Right lobe of liver (tissue), 6 donors: ENCODE measurements around the gene ANP32B. TPM values are rescaled to one million over a fixed set of nuclear protein-coding genes. Genes with fewer than 3 reads are reported as not detected.

Experiments used
- ATAC-seq, 4 donors: fragments of 200-7000 bp; cut with Tn5 transposase; one replicate each; pipeline ENCODE4 v1.9.1; 2020; ENCODE audit warnings: mild to moderate bottlenecking in 4 of 4, moderate library complexity in 4 of 4
- DNase-seq, 3 donors: peaks; one replicate each; pipeline ENCODE4 v3.0.0-alpha.2; 2020
- H3K27ac ChIP-seq, 3 donors: fragments of 200-600 bp; one replicate each; pipeline ENCODE4 v1.8.0; 2022
- H3K27me3 ChIP-seq, 2 donors: fragments of 200-600 bp; one replicate each; pipeline ENCODE4 v1.8.0; 2022
- H3K36me3 ChIP-seq, 4 donors: fragments of 200-600 bp; sonication (generic) in 1 of 4; one replicate each; pipeline versions ENCODE4 v1.5.1 to v1.8.0; 2017 to 2022; ENCODE audit warnings: control low read depth in 1 of 4
- H3K4me1 ChIP-seq, 4 donors: fragments of 200-600 bp; sonication (generic) in 1 of 4; one replicate each; pipeline versions ENCODE4 v1.5.1 to v1.8.0; 2017 to 2022; ENCODE audit warnings: control low read depth in 1 of 4
- H3K4me3 ChIP-seq, 3 donors: fragments of 200-600 bp; one replicate each; pipeline ENCODE4 v1.8.0; 2022
- H3K9me3 ChIP-seq, 4 donors: fragments of 200-600 bp; sonication (generic) in 1 of 4; one replicate each; pipeline versions ENCODE4 v1.5.1 to v1.8.0; 2017 to 2022; ENCODE audit warnings: control low read depth in 1 of 4
- POLR2A ChIP-seq: fragments of 450-650 bp; IDR thresholded peaks from one replicate; pipeline ENCODE4 v1.6.1; 2017; ENCODE audit warnings: antibody characterized with exemption, mild to moderate bottlenecking
- WGBS: methylation state at CpG from one replicate; pipeline ENCODE4 v1.1.6; 2018; ENCODE audit warnings: low coverage, low lambda C conversion rate; ENCODE audit not compliant: insufficient coverage; ENCODE audit errors: missing lambda C conversion rate; 5-methylcytosine and 5-hydroxymethylcytosine counted together
- intact Hi-C, 2 donors: fragments of 100-400 bp; cut with DNase I; formaldehyde crosslinking; loops; one replicate each; pipeline versions ENCODE4 v1.11.2 to v1.14.1; 2022
- total RNA-seq, 6 experiments: library from RNA; depleted of rRNA in 2 of 6; stranded (reverse); fragments of >200 nt in 2 of 6; fragmentation: NEBNext Ultra II Directional in 3 of 6; extraction: Animal tissue kit (Norgen Biotek cat#: 25700) in 3 of 6; gene quantifications; one replicate each; pipeline versions ENCODE4 v1.1.0 to v1.2.4, GENCODE V29; 2016 to 2023
- TF ChIP-seq, protein P1 (sequence below), 4 donors: fragments of 200-600 bp in 3 of 4; fragments of 450-650 bp in 1 of 4; IDR thresholded peaks; one replicate each; pipeline versions ENCODE4 v1.5.1 to v1.8.0; 2016 to 2022; ENCODE audit warnings: antibody characterized with exemption in 4 of 4, mild to moderate bottlenecking in 2 of 4
- donor health status: DM: no; HTN: yes; CAD: no.
- donor health status: DM: no; HTN: no; CAD: no.
- donor health status: DM: no; HTN: no; CAD: no.
- donor health status: DM: no; HTN: yes; CAD: no.
- donor health status: DM: no; HTN: yes; CAD: no.

Gene ANP32B
- total RNA-seq, 6 experiments from 2014 or later, result 8.2 to 38.0 (median 30.6) TPM

DNA sequence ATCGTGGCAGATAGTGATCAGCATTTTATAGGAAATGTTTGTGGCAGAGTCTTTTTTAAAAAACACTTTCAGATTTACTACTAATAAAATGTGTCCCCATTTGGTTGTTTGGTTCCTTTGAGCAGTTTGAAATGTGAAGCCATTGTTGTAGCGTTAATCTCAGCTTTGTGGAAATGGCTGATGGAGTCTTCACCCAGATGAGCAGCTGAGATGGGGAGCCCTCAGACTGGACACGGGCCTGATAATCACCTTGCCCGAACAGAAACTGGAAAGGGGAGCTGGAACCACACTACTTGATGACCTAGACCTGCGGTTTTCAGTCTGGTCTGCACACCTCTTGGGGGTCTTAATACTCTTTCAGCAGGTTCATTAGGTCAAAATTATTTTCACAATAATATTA, 20.6 kb upstream of the ANP32B start:
- ATAC-seq, result no peak
- Histone ChIP-seq H3K27me3 (no peaks in the 10 kb centered on the region), H3K27ac (no peak overlapping the region), H3K36me3 (no peaks in the 10 kb centered on the region), H3K9me3 (no peaks in the 10 kb centered on the region), H3K4me3 (no peak overlapping the region), H3K4me1 (no peaks in the 10 kb centered on the region)
- TF ChIP-seq POLR2A, result no peak
- TF ChIP-seq, protein P1, sequence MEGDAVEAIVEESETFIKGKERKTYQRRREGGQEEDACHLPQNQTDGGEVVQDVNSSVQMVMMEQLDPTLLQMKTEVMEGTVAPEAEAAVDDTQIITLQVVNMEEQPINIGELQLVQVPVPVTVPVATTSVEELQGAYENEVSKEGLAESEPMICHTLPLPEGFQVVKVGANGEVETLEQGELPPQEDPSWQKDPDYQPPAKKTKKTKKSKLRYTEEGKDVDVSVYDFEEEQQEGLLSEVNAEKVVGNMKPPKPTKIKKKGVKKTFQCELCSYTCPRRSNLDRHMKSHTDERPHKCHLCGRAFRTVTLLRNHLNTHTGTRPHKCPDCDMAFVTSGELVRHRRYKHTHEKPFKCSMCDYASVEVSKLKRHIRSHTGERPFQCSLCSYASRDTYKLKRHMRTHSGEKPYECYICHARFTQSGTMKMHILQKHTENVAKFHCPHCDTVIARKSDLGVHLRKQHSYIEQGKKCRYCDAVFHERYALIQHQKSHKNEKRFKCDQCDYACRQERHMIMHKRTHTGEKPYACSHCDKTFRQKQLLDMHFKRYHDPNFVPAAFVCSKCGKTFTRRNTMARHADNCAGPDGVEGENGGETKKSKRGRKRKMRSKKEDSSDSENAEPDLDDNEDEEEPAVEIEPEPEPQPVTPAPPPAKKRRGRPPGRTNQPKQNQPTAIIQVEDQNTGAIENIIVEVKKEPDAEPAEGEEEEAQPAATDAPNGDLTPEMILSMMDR (IDR thresholded peaks at IDR 0.05), result no peak
- intact Hi-C loops, result no loop called here
- 78% methylated on average over 5 of the region's 5 CpGs for WGBS
- no peak for DNase-seq

DNA sequence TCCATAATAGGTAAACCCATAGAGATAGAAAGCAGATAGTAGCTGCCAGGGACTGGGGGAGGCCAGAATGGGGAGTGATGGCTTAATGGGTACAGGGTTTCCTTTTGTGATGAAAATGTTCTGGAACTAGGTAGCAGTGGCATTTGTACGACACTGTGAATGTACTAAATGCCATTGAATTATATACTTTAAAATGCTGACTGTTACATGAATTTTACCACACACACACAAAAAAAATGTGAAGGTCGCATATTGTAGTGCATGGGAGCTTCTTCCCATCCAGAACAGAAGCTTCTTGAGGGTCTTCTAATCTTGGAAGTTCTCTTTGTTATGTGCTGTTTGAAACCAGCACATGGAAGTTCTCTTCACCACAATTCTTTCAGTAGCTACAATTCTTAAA, 19.9 kb upstream of the ANP32B start:
- TF ChIP-seq POLR2A, result no peak
- TF ChIP-seq, protein P1 (IDR thresholded peaks at IDR 0.05), result no peak
- Histone ChIP-seq H3K4me1 (no peaks in the 10 kb centered on the region), H3K36me3 (no peaks in the 10 kb centered on the region), H3K4me3 (no peak overlapping the region), H3K27ac (no peak overlapping the region), H3K9me3 (no peaks in the 10 kb centered on the region), H3K27me3 (no peaks in the 10 kb centered on the region)
- 75% methylated on average over 1 of the region's 2 CpGs for WGBS
- intact Hi-C loops, result no loop called here
- ATAC-seq, result no peak
- no peak for DNase-seq

DNA sequence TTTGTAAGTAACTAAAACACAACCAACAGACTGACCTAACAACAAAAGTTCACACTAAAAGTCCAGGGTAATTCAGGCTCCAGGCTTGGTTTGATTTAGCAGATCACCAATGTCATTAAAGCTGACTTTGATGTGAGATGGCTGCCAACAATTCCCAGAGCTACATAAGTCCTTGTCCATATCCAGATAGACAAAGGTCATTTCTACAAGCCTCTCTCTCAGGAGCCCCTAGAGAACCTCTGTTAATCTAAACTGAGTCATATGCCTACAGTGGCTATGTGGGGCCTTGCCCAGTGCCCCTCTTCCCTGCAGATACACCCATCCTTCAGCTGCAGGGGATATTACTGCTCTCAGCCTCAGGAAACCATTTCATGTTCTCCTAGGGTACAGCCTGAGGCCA, 18.2 kb upstream of the ANP32B start:
- no peak for DNase-seq
- H3K27ac ChIP-seq, result no peak overlapping the region
- H3K9me3 ChIP-seq, result no peaks in the 10 kb centered on the region
- H3K4me3 ChIP-seq, result no peak overlapping the region
- TF ChIP-seq POLR2A, result no peak
- TF ChIP-seq, protein P1 (IDR thresholded peaks at IDR 0.05), result no peak
- H3K4me1 ChIP-seq, result no peaks in the 10 kb centered on the region
- ATAC-seq, result no peak
- H3K36me3 ChIP-seq, result no peaks in the 10 kb centered on the region
- no peaks in the 10 kb centered on the region for H3K27me3 ChIP-seq
- intact Hi-C loops, result no loop called here

DNA sequence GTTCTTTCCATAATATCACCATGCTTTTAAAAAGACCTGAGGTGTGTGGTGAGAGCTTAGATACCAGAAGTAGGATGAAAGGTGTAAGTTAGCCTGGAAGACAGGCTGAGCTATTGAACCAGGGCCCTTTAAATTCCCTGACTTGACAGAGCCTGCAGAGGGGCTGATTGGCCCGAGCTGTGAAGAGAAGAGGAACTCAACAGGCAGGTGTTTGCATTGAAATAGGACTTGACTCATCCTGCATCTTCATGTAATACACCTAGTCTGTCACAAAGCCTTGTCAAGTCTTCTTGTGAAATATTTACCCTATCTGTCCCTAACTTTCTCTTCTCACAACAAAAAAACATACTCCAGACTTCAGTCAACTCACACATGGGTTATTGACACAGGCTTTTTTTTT, 16.6 kb upstream of the ANP32B start:
- intact Hi-C loops, result no loop called here
- no peaks in the 10 kb centered on the region for H3K4me1 ChIP-seq
- DNase-seq (no peak), ATAC-seq (no peak)
- H3K27ac ChIP-seq, result no peak overlapping the region
- H3K9me3 ChIP-seq, result no peaks in the 10 kb centered on the region
- 0% methylated on average over 1 of the region's 1 CpG for WGBS
- H3K36me3 ChIP-seq, result no peaks in the 10 kb centered on the region
- no peaks in the 10 kb centered on the region for H3K27me3 ChIP-seq
- no peak overlapping the region for H3K4me3 ChIP-seq
- no peak for TF ChIP-seq POLR2A
- TF ChIP-seq, protein P1 (IDR thresholded peaks at IDR 0.05), result no peak

DNA sequence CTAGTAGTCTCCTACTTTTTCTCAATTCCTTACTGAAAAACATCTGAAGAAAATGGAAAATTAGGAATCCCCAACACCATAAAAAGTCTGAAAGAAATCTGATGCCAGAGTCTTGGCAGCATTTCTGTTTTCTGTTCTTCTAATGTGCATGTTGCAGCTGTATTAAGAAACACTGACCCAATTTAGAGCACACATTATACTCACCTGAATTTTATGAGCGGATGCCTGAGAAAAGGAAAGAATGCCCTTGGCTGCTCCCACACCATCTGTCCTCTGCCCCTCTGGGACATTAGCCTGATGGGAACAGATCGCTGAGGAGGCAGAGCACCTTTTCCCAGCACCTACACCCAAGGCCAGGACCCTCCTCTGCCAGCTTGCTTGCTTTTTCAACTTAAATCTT, 14.1 kb upstream of the ANP32B start:
- intact Hi-C loops, result no loop called here
- Histone ChIP-seq H3K4me1 (no peaks in the 10 kb centered on the region), H3K36me3 (no peaks in the 10 kb centered on the region), H3K9me3 (no peaks in the 10 kb centered on the region), H3K27me3 (no peaks in the 10 kb centered on the region), H3K4me3 (no peak overlapping the region), H3K27ac (no peak overlapping the region)
- TF ChIP-seq, protein P1 (IDR thresholded peaks at IDR 0.05), result no peak
- TF ChIP-seq POLR2A, result no peak
- ATAC-seq, result no peak
- 90% methylated on average over 2 of the region's 2 CpGs for WGBS
- DNase-seq, result no peak
